MCF 10A (cell line): Measurements from ENCODE around the gene GADD45B. TPM values are rescaled to one million over a fixed set of nuclear protein-coding genes. Genes with fewer than 3 reads are reported as not detected.
"Not testable (repeated sequence)": the region's sequence is repeated elsewhere in the genome, so short reads cannot be mapped to it uniquely, and the experiment has no call there.

Experiments used
- BruUV-seq: library from RNA; stranded (reverse); fragments of 400-500 nt; replicated peaks from 2 replicates; lab custom pipeline; 2021; lab: Mats Ljungman, UMichigan
- CTCF ChIA-PET: fragments of 300-600 bp; sonication (Branson Sonifier 250); formaldehyde crosslinking; extraction: SDS; loops from one replicate; lab custom pipeline; 2021; ENCODE audit warnings: antibody characterized with exemption, inconsistent platforms; lab: Yijun Ruan, JAX
- POLR2A ChIA-PET: fragments of 300-600, 350-650 bp; sonication (Branson Sonifier 250); formaldehyde crosslinking; extraction: SDS; loops from one replicate; lab custom pipeline; 2020; ENCODE audit warnings: antibody characterized with exemption, inconsistent platforms; lab: Yijun Ruan, JAX
- DNase-seq: peaks from one replicate; pipeline ENCODE4 v3.0.0-alpha.2; 2018; ENCODE audit not compliant: unreplicated experiment
- H3K27ac Mint-ChIP-seq: one replicate; pipeline ENCODE4 v1.8.0; 2022; ENCODE audit warnings: mild to moderate bottlenecking, low read depth, mixed read lengths; ENCODE audit not compliant: unreplicated experiment
- H3K27me3 Mint-ChIP-seq: one replicate; pipeline ENCODE4 v1.8.0; 2022; ENCODE audit warnings: mixed read lengths; ENCODE audit not compliant: insufficient read depth, unreplicated experiment
- H3K36me3 Mint-ChIP-seq: one replicate; pipeline ENCODE4 v1.8.0; 2022; ENCODE audit warnings: mild to moderate bottlenecking, moderate library complexity, mixed read lengths; ENCODE audit not compliant: insufficient read depth, unreplicated experiment
- H3K4me1 Mint-ChIP-seq: one replicate; pipeline ENCODE4 v1.8.0; 2022; ENCODE audit warnings: mixed read lengths; ENCODE audit not compliant: insufficient read depth, unreplicated experiment
- H3K4me3 Mint-ChIP-seq: one replicate; pipeline ENCODE4 v1.8.0; 2022; ENCODE audit warnings: mild to moderate bottlenecking, moderate library complexity, mixed read lengths; ENCODE audit not compliant: unreplicated experiment
- H3K9me3 Mint-ChIP-seq: one replicate; pipeline ENCODE4 v1.8.0; 2022; ENCODE audit warnings: mixed read lengths; ENCODE audit not compliant: unreplicated experiment
- intact Hi-C: fragments of 100-400 bp; cut with micrococcal nuclease; formaldehyde crosslinking; loops from 2 replicates; pipeline ENCODE4 v1.14.1; 2022
- total RNA-seq: library from RNA; stranded (reverse); gene quantifications from 2 replicates; pipeline ENCODE4 v1.2.3, GENCODE V29; 2022
- TF ChIP-seq, protein P1 (sequence below): fragments of 200-600 bp; IDR thresholded peaks from one replicate; pipeline ENCODE4 v1.8.0; 2022; ENCODE audit warnings: antibody characterized with exemption, mild to moderate bottlenecking; ENCODE audit not compliant: unreplicated experiment

GADD45B gene
- total RNA-seq, 1 experiment from 2014 or later = 53.8 TPM

GRCh38 chr19:2462635-2463421, 13.1 kb upstream of the GADD45B start:
- Mint-ChIP-seq H3K4me1 (peaks cover 9% of the 10 kb centered on the region), H3K9me3 (no peaks in the 10 kb centered on the region), H3K4me3 (peak overlapping the region; percentile 91), H3K27me3 (no peaks in the 10 kb centered on the region), H3K27ac (no peak overlapping the region), H3K36me3 (no peaks in the 10 kb centered on the region)
- TSS peak; percentile 88 for BruUV-seq
- TF ChIP-seq, protein P1, sequence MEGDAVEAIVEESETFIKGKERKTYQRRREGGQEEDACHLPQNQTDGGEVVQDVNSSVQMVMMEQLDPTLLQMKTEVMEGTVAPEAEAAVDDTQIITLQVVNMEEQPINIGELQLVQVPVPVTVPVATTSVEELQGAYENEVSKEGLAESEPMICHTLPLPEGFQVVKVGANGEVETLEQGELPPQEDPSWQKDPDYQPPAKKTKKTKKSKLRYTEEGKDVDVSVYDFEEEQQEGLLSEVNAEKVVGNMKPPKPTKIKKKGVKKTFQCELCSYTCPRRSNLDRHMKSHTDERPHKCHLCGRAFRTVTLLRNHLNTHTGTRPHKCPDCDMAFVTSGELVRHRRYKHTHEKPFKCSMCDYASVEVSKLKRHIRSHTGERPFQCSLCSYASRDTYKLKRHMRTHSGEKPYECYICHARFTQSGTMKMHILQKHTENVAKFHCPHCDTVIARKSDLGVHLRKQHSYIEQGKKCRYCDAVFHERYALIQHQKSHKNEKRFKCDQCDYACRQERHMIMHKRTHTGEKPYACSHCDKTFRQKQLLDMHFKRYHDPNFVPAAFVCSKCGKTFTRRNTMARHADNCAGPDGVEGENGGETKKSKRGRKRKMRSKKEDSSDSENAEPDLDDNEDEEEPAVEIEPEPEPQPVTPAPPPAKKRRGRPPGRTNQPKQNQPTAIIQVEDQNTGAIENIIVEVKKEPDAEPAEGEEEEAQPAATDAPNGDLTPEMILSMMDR = no peak
- ChIA-PET CTCF (interaction anchor here (0.6 to 1.0 kb wide), 5 partner anchors 36 to 1157 kb away, joined by 3 to 6 read pairs (median 3); no protein-coding TSS in a partner anchor), POLR2A (interaction anchor here (0.6 to 3.5 kb wide), 18 partner anchors 9 to 605 kb away, joined by 3 to 26 read pairs (median 4); partner anchors contain the start of genes GADD45B and TIMM13)
- peak; percentile 97 for DNase-seq
- intact Hi-C loops = no loop called here

DNA sequence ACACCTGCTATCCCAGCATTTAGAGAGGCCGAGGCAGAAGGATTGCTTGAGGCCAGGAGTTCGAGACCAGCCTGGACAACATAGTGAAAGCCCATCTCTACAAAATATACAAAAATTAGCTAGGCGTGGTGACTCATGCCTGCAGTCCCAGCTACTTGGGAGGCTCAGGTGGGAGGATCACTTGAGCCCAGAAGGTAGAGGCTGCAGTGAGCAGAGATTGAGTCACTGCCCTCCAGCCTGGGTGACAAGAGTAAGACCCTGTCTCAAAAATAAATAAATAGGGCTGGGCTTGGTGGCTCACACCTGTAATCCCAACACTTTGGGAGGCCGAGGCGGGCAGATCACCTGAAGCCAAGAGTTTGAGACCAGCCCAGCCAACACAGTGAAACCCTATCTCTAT, 12.2 kb upstream of the GADD45B start:
- POLR2A ChIA-PET = interaction anchor here (0.9 to 3.5 kb wide), 9 partner anchors 13 to 431 kb away, joined by 3 to 26 read pairs (median 4); partner anchors contain the start of gene GADD45B
- H3K27ac Mint-ChIP-seq, H3K4me3 Mint-ChIP-seq, H3K27me3 Mint-ChIP-seq, H3K4me1 Mint-ChIP-seq, DNase-seq, BruUV-seq, H3K9me3 Mint-ChIP-seq, H3K36me3 Mint-ChIP-seq, intact Hi-C loops: not testable (repeated sequence)
- CTCF ChIA-PET = interaction anchor here (0.6 to 0.7 kb wide), 3 partner anchors 134 to 230 kb away, joined by 3 to 6 read pairs (median 3); no protein-coding TSS in a partner anchor

- BruUV-seq = no TSS peak
- ChIA-PET POLR2A (interaction anchor here (1.5 kb wide), 1 partner anchor 10 kb away, joined by 5 read pairs; no protein-coding TSS in a partner anchor), CTCF (interaction anchor here (0.7 kb wide), 1 partner anchor 147 kb away, joined by 3 read pairs; no protein-coding TSS in a partner anchor)
- H3K9me3 Mint-ChIP-seq = no peaks in the 10 kb centered on the region
- intact Hi-C loops = no loop called here
- H3K4me3 Mint-ChIP-seq = no peak overlapping the region
- peaks cover 13% of the 10 kb centered on the region for H3K4me1 Mint-ChIP-seq
- DNase-seq = no peak
- TF ChIP-seq, protein P1 = no peak
- H3K36me3 Mint-ChIP-seq = no peaks in the 10 kb centered on the region
- no peak overlapping the region for H3K27ac Mint-ChIP-seq
- H3K27me3 Mint-ChIP-seq = no peaks in the 10 kb centered on the region
These were observed 11.5 kb upstream of the GADD45B start for GRCh38 chr19:2464389-2464788.

DNA sequence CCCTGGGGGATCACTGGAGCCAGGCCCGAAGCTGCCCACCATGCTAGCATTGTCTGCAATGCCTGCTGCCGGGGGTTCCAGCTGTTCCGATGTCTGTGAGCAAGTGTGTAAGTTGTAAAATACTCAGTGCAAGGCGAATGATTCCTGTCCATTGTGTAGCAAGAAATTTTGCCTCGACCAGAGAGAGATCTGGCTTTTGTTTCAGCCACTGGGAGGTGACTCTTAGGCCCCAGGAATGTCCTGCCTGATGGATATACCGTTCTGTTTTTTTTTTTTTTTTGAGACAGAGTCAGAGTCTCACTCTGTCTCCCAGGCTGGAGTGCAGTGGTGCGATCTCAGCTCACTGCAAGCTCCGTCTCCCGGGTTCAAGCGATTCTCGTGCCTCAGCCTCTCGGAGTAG, 7.3 kb upstream of the GADD45B start:
- H3K4me1 Mint-ChIP-seq = peaks cover 10% of the 10 kb centered on the region
- ChIA-PET POLR2A (interaction anchor here (1.0 to 1.6 kb wide), 4 partner anchors 41 to 197 kb away, joined by 3 to 5 read pairs (median 4); no protein-coding TSS in a partner anchor), CTCF (interaction anchor here (0.7 to 1.0 kb wide), 2 partner anchors 28 to 146 kb away, joined by 3 to 4 read pairs; no protein-coding TSS in a partner anchor)
- H3K9me3 Mint-ChIP-seq = no peaks in the 10 kb centered on the region
- no peak overlapping the region for H3K27ac Mint-ChIP-seq
- intact Hi-C loops = no loop called here
- no peaks in the 10 kb centered on the region for H3K36me3 Mint-ChIP-seq
- H3K27me3 Mint-ChIP-seq = no peaks in the 10 kb centered on the region
- DNase-seq = no peak
- no TSS peak for BruUV-seq
- TF ChIP-seq, protein P1 = no peak
- H3K4me3 Mint-ChIP-seq = no peak overlapping the region
